Omental fat pad (tissue), 4 donors: Measurements from ENCODE around the gene NR3C2. TPM values are rescaled to one million over a fixed set of nuclear protein-coding genes. Genes with fewer than 3 reads are reported as not detected.
"Not testable (repeated sequence)": the region's sequence is repeated elsewhere in the genome, so short reads cannot be mapped to it uniquely, and the experiment has no call there.

Experiments
- ATAC-seq: fragments of 150-250 bp; one replicate; pipeline ENCODE4 v1.9.1; 2016; ENCODE audit warnings: mild to moderate bottlenecking, moderate library complexity; ENCODE audit not compliant: low FRiP score
- DNase-seq: peaks from one replicate; pipeline ENCODE4 v3.0.0-alpha.2; 2019; ENCODE audit warnings: low spot score
- total RNA-seq, 4 donors: library from RNA; depleted of rRNA; stranded (reverse); fragments of >200 nt; gene quantifications; one replicate each; pipeline ENCODE4 v1.1.0, GENCODE V29; 2016
- TF ChIP-seq, protein P1 (sequence below), 3 donors: fragments of 450-650 bp; IDR thresholded peaks; one replicate each; pipeline ENCODE4 v1.5.1; 2016 to 2017; ENCODE audit warnings: antibody characterized with exemption in 3 of 3, mild to moderate bottlenecking in 3 of 3, moderate library complexity in 2 of 3

Gene NR3C2
- total RNA-seq, 4 donors from 2014 or later, result 7.4 to 28.1 (median 12.1) TPM

DNA sequence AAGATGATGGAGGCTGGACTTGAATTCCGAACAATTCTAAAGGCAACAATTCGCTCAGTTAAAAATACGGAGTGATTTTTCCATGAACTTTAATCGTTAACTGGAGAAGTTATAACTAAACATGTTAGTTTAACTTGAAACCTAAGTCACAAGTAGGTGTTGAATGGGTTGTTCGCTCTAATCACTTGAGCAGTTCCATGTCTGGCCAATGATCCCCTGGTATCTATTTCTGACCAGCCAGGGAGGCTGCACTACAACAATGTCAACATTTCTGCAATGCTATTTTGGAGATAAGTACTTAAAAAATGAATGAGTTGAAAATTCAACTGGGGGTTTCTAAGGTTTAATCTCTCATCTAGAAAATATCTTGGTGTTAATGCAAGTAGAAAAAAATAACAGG is 112.5 kb downstream of the NR3C2 start:
- ATAC-seq (no peak), DNase-seq (no peak)
- TF ChIP-seq, protein P1, sequence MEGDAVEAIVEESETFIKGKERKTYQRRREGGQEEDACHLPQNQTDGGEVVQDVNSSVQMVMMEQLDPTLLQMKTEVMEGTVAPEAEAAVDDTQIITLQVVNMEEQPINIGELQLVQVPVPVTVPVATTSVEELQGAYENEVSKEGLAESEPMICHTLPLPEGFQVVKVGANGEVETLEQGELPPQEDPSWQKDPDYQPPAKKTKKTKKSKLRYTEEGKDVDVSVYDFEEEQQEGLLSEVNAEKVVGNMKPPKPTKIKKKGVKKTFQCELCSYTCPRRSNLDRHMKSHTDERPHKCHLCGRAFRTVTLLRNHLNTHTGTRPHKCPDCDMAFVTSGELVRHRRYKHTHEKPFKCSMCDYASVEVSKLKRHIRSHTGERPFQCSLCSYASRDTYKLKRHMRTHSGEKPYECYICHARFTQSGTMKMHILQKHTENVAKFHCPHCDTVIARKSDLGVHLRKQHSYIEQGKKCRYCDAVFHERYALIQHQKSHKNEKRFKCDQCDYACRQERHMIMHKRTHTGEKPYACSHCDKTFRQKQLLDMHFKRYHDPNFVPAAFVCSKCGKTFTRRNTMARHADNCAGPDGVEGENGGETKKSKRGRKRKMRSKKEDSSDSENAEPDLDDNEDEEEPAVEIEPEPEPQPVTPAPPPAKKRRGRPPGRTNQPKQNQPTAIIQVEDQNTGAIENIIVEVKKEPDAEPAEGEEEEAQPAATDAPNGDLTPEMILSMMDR (IDR thresholded peaks at IDR 0.05), result no peak

DNA sequence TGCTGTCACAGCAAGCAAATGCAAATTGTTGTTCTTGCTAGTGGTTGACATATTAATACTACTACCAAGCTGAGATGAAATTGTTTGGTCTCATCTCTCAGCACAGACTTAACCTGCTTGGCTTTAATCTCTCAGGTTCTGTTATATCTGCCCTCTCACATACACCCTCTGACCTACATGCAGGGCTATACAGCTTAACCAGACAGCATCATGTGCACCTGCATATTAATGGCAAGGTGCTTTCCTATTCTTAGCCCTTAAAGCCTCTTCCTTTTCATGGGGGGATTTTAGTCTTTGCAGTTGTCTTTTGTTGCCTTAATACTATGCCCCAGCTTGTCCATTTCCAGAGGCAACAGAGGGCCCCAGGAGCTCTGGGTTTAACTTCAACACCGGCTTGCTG is 114.5 kb downstream of the NR3C2 start:
- no peak for ATAC-seq
- TF ChIP-seq, protein P1 (IDR thresholded peaks at IDR 0.05), result no peak

GRCh38 chr4:148323316-148323715 is 118.9 kb downstream of the NR3C2 start:
- not testable (repeated sequence) for ATAC-seq, DNase-seq

More for the DNA sequence above, 114.5 kb downstream of the NR3C2 start:
- no peak for DNase-seq

- DNase-seq (no peak), ATAC-seq (no peak)
- TF ChIP-seq, protein P1 (IDR thresholded peaks at IDR 0.05), result no peak
Measured at GRCh38 chr4:148315049-148315448, 127.2 kb downstream of the NR3C2 start.

DNA sequence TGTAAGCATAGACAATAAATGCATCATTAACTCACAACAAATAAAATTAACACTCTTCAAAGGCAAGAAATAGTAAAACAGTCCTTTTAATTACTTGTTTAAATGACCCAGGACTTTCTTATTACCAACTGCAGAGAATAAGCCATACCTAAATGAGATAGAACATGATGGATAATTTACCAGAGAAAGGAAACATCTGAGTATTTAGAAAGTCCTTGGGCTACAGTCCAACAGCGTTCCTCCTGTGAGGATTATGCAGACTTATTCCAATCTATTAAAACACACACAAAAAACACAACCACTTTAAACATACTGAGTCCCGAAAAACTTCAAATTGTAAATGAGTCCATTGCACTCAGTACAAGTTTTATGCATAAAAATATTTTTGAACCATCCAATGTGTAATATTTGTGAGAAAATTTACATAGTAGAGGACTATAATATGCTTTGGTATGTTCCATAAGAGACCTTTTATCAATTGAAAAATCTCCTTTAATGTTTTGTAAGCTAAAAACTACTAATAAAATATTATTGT is 129.2 kb downstream of the NR3C2 start:
- TF ChIP-seq, protein P1 (IDR thresholded peaks at IDR 0.05), result no peak
- ATAC-seq, result no peak
- DNase-seq, result no peak

GRCh38 chr4:148311526-148311925 is 130.7 kb downstream of the NR3C2 start:
- TF ChIP-seq, protein P1 (IDR thresholded peaks at IDR 0.05), result no peak
- no peak for ATAC-seq
- no peak for DNase-seq

DNA sequence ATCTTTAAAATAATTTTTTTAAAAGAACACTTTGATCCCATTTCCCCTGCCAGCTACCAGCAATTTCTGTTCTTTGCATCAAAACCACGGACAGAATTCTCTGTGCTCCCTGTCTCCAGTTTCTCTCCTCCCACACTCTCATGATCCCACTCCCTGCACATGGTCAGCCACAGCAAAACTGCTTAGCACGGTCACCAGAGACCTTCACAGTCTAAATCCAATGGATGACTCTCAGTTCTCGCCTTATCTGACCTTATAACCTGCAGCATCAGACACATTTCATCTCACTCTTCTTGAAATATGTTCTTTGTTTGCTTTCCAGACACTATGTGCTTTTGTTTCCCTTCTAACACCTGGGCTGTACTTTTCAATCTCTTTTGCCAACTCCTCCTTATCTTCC is 131.5 kb downstream of the NR3C2 start:
- ATAC-seq (no peak), DNase-seq (no peak)
- TF ChIP-seq, protein P1 (IDR thresholded peaks at IDR 0.05), result no peak
